GM21825 (cell line): ENCODE data around the gene RXFP4.
"Not testable (repeated sequence)": the region's sequence is repeated elsewhere in the genome, so short reads cannot be mapped to it uniquely, and the experiment has no call there.

Source experiments
- ATAC-seq: cut with Tn5 transposase; IDR thresholded peaks from one replicate; pipeline ENCODE4 v1.9.1; 2021; ENCODE audit warnings: mild to moderate bottlenecking, moderate library complexity; ENCODE audit not compliant: unreplicated experiment

The RXFP4 gene

DNA sequence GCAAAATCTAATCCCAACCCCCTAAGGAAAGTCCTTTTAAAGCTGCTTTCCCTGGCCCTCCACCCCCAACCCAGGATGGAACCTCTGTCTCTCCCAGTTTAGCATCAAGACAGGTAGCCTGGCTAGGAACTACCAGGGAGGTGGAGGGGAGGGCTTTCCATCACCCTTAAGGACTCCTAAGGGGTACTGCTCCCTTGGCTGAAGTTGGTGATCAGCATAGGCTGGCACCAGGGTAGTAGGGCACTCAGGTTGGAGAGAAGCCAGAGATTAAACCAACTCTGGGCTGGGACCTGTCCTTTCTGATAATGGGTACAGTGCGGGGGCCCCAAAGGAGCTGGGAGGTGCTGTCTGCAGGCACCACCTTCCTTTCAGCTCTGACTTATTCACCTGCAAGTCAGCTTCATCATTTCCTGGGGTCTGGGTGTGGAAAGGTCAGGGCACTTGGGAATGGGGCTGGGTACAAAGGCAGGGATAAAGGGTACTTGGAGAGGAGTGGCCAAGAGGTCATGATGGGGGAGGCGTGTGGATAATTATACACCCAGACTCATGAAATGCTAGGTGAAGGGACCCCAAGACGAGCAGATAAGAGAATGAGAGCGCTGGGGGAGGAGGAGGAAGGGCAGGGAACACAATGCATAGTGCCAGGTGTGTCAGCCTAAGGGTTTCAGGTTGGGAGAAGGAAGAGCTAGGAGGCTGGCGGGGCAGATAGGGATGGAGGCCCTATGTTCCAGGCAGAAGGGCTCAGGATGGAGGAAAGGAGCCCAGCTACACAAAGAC lies 35.7 kb downstream of the RXFP4 start:
- no peak for ATAC-seq

DNA sequence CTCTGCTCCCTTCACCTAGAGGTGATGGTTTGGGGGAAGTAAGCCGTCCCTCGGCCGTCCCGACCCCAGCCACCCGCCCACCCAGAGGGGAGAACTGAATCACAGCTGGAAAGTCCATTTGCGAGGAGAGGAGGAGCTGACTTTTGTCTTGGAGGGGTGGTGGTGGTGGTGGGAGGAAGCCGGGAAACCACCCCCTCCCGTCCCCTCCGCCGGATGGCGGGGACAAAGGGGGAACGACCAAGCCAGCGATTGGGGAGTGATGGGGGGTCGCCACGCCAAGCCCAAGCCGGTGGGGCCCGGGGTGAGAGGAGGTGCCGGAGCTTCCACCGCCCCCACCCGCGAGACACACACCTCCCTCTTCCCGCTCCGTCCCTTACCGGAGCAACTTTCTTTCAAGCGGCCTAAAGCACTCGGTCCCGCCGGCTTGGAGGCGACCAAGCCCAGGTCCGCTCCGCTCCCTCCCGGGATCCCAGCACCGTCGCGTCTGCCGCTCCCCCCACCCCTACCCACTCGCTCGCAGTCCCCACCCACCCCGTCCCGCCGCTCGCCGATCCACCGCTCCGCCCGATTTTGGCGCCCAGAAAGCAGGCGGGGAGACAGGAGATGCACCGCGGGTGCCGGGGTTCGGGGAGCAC lies 36.4 kb downstream of the RXFP4 start:
- ATAC-seq = no peak

DNA sequence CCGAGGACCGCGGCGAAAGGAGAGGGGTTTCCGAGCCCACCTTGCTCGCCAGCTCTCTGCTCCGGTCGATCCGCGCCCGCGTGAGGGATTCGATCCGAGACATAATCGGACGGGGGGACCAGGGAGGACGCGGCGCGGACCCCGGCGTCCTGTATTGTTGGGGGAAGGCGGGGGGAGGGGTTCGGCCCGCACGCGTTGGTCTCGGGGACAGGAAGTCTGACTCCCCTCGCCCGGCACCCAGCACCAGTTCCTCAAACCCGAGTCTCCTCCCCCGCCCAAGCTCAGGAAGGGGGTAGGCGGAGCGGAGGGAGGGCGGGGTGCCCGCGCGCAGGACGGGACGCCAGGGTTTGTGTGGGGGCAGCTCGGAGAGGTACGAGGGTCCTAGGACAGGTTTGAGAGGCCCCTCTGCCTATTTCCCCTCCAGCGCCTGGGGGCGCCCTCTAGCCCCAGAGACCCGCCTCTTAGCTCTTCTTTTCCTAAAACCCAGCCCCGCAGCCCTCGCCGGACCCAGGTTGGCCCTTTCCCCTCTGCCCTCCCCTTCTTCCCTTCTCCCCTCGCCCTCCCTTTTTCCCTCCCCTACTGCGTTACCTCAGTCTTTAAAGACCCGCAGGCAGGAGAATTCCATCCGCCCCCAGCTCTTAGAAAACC lies 37.0 kb downstream of the RXFP4 start, which contains the start of gene ARHGEF2:
ARHGEF2 (minus strand) TSS at position 223 of the 648 bp plus-strand sequence; CDS start at position 103, 120 bp downstream.
- no peak for ATAC-seq

DNA sequence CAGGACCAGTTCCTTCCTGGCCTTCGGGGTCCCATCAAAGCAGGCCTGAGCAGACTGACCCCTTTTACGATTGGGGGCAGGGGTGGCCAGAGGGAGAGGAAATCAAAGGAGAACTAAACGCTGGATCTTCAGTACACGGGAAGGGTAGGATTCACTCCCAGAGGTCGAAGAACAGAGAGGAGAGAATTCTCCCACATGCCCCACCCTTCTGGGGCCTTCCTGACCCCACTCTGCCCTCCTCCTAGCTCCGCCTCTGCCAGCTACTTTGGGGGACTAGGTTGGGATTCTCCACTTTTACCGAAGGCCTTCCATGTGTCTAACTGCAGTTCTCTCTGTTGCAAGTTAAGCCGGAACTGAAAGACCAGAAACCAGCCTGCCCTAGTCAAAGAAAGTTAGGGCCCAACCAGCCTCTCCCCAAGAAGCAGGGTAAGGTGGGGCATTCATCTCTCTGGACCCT lies 37.6 kb downstream of the RXFP4 start:
- ATAC-seq = no peak

DNA sequence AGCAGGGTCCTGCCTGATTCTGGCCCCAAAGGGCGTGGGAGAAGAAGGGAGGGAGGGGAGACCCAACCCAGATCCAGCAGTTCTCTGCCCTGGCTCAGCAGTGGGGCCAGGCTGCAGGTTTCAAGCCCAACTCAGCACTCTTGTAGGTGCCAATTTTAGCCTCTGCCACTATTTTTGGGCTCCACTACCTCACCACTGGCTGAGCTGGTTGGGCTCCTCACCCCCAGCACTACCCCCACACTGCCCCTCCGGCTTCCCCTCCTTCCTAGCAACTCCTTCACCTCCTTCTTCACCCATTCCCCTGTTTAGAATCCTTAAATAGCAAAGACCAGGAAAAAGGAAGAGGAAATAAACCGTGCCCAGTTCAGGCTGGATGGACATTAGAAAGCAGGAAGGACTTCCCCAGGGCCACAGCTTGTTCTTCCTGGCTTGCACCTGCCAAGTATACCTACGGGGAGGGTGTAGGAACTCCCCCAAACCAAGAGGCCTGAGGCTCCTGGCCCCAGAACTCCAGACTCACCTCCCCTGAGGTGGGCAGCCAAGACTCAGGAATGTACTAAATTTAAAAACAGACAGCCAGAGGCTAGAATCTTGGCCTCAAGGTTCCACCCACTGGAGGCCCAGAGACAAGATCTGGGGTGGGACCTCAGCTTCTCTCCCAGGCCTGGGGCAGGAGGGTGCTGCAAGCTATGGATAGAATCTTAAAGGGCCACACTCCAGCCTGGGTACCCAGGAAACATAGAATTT lies 38.3 kb downstream of the RXFP4 start:
- ATAC-seq = no peak

DNA sequence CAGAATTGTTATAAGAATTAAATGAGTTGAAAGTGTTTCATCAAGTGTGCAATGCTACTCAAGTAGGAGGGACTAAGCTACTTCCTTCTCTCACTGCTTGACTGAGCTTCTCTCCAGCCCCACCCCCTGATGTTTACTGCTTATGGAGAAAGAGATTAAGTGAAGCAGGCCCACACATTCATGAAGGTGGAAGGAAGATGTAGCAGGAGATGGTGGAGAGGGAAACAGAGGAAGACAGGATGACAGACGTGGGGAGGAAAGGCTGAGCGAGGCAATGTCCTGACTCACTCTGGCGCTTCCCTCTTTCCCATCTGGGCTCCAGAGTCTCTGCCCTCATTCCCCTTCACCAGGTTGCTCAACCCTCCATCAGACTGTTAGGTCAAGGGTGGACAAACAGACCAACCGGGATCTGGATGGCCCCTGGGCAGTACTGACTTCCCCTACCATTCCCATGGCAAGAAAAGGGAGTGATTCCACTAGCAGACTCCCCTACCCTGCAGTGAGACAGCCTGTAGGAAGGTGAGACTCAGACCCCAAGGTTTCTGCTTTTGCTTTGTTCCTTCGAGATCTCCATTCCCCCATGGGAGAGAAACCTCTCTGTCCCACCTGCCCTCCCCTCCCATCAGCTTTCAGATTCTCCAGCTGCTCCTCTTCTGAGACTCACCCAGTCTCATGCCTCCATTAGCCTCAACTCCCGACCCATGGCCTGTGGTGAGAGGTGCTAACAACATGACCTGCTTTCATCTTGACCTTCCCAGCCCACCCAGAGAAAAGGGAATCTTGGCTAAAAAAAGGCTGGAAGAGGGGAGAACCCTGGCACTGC lies 40.0 kb downstream of the RXFP4 start:
- no peak for ATAC-seq

DNA sequence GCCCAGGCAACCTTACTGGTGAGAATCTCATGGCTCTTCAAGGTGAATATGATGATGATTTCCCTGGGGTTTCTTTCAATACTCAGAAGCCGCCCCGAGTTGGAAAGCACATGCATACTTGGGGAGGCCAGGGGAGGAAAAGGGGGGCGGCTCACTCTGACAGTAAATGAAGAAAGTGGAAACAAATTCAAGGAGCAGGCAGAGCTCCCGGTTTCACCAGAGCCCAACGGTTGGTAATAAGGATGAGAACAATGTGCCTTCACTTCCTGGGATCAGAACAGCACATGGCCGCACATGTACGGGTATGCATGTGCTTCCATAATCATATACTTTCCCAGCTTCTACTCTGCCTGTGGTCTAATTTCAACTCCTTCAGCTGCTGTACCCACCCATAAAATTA lies 40.7 kb downstream of the RXFP4 start:
- no peak for ATAC-seq

DNA sequence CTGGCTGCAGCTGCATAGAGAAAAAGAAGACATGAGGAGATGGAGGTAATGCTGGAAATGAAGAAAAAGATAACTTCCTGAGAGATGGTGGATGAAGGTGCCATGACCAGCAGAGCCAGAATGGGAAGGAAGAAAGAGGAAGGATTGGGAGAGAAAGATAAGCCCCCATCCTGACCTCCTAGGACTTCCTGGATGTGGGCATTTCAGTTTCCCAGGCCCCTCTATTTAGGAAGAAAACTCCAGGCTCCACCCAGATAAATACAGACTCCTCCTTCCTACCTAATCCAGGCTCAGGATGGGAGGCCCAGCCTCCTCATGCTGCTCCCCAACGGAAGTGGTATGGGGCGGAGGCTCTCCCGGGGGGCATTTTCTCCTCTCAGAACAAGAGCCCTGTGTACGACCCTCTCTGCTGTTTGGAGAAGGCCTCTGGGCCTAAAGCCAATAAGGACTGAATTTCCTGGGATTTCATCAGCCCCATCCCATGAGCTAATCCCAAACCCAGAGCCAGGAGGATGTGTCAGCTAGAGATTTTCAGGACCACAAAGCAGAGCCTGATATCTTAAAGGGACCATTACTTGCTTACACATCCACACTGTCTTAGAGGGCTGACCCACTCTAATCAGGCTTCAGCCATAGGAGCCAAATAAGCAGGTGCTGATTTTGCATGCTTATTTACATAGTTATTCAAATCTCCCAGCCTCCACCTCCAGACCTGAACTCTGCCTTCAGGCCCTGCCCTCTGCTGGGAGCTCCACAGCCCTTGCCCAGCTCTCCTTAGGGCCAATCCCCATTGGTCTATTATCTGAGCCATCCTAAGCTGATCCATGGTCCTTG lies 42.0 kb downstream of the RXFP4 start:
- ATAC-seq = no peak

DNA sequence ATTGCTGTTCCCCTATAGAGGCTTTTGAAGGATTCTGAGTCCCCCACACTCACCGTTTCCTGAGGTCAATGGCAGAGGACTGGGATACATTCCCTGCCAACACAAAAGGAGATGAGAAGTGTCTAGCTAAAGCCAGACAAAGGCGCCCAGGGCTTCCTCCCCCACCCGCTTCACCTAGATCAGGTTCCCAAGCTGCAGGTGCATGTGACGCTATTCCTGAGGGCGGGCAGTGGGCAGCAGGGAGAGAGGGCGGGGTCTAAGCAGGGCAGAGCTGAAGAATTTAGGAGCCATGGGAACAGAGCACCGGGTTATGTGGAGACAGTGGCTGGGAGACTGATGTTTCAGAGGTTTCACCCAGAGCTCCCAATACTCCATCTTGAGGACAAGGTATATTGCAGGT lies 42.9 kb downstream of the RXFP4 start:
- no peak for ATAC-seq

DNA sequence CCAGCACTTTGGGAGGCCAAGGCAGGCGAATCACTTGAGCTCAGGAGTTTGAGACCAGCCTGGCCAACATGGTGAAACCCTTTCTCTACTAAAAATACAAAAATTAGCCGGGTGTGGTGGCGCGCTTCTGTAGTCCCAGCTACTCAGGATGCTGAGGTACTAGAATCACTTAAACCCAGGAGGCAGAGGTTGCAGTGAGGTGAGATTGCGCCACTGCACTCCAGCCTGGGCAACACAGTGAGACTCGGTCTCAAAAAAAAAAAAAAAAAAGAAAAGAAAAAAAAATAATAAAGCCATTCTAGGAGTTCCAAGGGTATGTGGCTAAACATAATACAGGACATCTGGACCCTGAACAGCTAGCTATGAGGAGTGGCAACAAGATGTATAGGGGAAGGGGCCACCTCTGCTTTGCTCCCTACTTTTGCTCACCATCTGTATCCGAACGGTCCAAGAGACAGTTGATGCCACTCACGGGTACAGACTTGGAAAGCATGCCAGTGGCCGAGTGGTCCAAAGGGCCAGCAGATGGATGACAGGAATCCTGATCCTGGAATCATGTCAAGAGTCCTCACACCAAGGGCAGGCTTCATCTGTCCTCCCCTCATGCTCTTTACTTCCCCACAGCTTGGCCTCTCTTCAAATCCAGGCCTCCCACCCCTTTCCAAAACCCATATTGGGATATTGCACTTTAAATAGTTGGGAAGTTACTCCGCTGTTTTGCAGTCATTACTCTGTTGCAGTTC lies 43.6 kb downstream of the RXFP4 start:
- ATAC-seq = not testable (repeated sequence)

DNA sequence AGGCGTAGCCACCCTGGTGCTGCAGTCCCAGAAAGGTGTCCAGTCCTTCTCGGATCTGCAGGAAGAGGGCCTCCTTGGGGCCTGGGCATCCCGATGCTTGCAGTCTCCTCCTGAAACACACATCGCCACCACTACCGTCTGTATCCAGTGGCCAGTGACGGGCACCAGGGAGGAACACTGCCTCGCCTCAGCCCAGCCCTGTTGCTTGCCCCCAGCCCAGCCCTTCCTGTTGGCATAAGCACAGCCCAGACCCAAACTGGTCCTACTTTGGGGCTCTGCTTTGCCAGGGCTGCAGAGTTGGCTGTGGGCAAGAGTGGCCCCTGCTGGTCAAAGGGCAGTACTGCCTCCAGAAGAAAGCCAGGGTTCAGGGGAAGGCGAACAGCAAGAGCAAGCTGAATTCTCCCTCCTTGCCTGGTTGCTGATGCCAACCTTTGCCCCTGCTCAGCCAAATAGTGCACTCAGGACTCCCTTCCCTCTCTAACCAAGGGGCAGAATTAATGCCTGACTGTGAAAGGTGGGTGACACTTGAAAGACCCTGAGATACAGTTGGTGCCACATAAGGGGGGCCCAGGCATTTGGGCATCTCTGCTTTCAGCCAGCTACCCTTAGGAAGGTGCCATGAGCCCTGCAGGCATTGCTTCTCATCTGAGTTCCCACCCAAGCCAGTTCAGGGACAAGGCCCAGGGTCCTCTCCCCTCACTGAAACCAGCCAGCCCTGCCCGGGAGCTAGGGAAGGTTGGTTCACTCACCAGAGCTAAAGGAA lies 48.0 kb downstream of the RXFP4 start:
- ATAC-seq = peak; percentile 65

DNA sequence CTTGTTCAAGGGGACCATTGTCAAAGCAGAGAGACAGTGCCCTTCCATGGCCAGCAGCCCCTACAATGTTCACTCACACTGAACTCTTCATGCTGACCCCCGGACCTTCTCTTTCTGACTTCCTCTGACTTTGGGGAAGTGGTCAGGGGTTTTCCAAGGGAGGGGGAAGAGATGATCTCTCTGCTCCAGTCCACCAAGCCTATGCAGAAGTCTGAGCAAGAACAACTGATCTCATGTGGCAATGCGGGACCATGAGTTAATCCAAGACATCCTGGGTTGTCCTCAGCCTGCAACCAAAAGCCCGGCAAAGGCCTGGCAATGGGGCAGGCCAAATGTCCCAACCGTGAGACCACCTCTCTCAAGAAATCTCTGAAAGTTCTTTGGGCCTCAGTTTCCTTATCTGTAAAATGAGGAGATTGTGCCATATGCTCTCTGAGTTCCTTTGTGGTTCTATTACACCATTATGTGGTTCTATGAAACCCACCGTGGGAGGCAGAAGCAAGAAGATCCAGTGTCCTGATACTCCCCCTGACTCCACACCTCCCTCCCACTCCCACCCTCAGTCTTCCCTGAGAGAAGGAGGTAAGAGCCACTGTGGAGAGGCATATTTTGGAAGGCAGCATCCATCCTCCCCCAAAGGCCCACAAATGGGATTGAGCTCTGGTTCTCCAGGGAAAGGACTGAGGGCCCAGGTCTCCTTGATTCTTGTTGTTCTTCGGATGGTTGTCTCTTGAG lies 48.7 kb downstream of the RXFP4 start:
- ATAC-seq = peak; percentile 27
